Transverse colon (tissue), 3 donors: ENCODE results near the gene CACNB3.

ENCODE experiments used
- POLR2A ChIP-seq: fragments of 450-650 bp; IDR thresholded peaks from one replicate; pipeline ENCODE4 v1.6.1; 2016; ENCODE audit warnings: antibody characterized with exemption, mild to moderate bottlenecking, moderate library complexity
- POLR2AphosphoS5 ChIP-seq, 3 donors: sonication (generic); formaldehyde crosslinking; IDR thresholded peaks; one replicate each; pipeline ENCODE4 v1.6.1; 2016; ENCODE audit warnings: antibody characterized with exemption in 3 of 3

- TF ChIP-seq POLR2A, result no peak
- no peak for TF ChIP-seq POLR2AphosphoS5 (IDR thresholded peaks at IDR 0.05)
Measured at GRCh38 chr12:48861111-48861510, 42.8 kb downstream of the CACNB3 start.
